HG03097 (cell line): ENCODE measurements around the gene PLGLB1.
"Not testable (repeated sequence)": the region's sequence is repeated elsewhere in the genome, so short reads cannot be mapped to it uniquely, and the experiment has no call there.

Source experiments
- ATAC-seq: cut with Tn5 transposase; IDR thresholded peaks from one replicate; pipeline ENCODE4 v1.9.1; 2021; ENCODE audit not compliant: unreplicated experiment, low FRiP score

The PLGLB1 gene

DNA sequence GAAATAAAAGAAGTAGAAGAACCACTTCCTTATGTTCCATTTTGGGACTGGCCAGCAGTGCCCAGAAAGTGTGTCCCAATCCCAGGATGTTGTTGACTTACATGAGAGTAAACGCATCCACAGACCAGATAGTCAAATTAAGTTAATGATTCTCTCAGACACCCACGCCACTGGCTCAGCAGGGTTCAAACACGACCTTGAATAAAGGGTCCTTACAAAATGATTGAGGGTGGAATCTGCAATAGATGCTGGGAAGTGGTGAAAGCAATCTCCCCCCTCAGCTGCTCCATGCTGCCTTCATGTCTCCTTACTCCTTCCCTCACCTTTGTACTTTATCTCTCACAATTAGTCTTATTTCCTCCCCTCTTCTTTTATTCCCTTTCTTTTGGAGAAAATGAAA, at the start of gene PLGLB1:
TSS of gene PLGLB1 (minus strand) at position 101 of the 400 bp plus-strand sequence. CDS start at position 40, 61 bp downstream.
- ATAC-seq = not testable (repeated sequence)

DNA sequence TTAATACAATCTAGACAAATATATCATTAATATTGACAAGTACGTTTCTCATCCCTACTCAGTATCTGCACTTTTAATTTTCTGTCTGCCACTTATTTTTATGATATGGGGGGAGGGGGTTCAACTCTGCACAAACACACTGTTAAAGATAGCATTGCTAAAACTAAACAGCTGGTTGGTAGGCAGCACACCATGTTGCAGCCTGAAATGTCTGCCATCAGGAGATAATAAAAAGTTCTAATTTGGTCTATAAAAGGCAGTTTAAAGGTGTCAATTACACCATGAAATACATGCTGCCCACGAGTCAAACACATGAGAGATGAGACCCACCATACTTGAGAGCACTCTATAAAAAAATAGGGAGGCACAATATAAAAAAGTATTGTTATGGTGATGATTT, 42.7 kb upstream of the PLGLB1 start:
- not testable (repeated sequence) for ATAC-seq

- ATAC-seq = not testable (repeated sequence)
Observed at GRCh38 chr2:87063431-87063830, 41.8 kb upstream of the PLGLB1 start.

GRCh38 chr2:87061519-87061918, 39.9 kb upstream of the PLGLB1 start:
- not testable (repeated sequence) for ATAC-seq

GRCh38 chr2:87057606-87058005, 36.0 kb upstream of the PLGLB1 start:
- not testable (repeated sequence) for ATAC-seq

GRCh38 chr2:87056843-87057242, 35.2 kb upstream of the PLGLB1 start:
- ATAC-seq = not testable (repeated sequence)

- ATAC-seq = not testable (repeated sequence)
Observed at GRCh38 chr2:87056435-87056834, 34.8 kb upstream of the PLGLB1 start.

DNA sequence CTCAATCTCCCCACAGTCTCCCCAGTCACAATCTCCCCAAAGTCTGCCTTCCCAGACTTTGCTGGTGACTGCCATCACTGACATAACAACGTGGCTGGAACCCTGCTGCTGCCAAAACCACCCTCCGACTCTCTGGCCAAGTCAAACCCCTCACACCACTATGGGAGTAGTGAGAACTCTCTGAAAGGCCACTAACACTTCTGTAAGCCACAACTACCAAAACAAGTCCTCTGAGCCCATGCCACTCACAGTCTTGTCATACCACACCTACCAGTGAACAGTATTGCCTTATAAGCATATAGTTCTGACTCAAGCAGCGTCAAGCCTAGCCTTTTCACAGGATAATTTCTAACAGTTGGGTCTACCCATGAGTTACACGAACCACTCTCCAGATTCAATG, 32.7 kb upstream of the PLGLB1 start:
- not testable (repeated sequence) for ATAC-seq

DNA sequence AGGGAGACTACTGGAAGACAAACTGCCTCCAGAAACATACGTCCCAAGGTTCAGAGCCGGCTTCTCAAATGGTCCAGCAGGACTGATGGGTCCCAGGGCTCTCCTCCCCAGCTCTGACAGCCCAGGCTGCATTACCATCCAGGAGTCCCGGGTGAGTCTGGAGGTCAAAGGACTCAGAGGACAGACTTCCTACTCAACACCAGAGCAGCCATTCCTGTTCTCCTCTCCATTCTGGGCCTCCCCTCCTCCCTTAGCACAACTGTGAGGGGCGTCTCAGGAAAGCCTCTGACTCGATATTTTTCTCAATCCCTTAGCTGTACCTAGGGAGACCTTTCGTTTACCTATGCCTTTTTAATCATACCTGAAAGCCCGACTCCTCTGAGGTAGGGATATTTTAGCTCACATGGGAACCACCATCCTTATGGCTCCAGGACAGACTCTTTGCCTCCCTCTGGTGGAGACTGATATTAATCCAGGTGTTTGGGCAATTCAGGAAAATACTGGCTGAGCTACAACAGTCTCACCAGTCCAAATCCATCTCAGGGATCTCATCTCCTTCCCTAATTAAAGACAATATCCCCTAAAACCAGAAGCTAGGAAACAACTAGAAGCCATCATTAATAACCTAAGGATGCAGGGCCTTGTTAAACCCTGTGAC, 19.8 kb upstream of the PLGLB1 start:
- not testable (repeated sequence) for ATAC-seq

- ATAC-seq = not testable (repeated sequence)
Observed at GRCh38 chr2:87028607-87029006, 7.0 kb upstream of the PLGLB1 start.

DNA sequence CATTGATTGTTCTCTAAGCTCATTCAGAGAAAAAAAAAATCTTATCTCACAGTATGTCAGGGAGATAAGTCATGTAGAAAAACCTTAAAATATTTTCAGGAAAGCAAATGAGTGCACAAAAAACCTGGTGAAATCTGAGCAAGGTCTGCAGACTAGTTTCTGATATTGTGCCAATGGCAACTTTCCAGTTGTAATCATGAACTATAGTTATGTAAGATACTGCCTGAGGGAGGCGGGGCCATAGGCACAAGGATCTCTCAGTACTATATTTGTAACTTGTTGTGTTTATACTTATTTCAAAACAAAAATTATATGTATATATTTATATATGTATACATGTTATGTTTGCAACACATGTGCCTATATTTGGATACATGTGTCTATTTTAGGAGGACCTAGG, 5.2 kb upstream of the PLGLB1 start:
- ATAC-seq = not testable (repeated sequence)

DNA sequence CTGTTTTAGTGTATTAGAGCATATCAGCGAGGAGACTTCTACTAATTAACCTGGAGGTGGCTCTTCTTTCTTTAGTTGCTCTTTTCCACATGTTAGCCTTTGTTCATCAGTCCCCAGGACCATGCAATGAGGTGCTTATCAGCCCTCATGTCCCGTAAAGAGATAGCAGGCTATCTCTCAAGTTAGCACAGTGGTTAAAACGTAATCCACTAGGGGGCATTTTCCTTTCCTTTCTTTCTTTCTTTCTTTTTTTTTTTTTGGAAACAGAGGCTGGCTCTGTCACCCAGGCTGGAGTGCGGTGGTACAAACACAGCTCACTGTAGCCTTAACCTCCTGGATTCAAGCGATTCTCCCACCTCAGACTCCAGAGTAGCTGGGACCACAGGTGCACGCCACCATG, 4.3 kb upstream of the PLGLB1 start:
- not testable (repeated sequence) for ATAC-seq

DNA sequence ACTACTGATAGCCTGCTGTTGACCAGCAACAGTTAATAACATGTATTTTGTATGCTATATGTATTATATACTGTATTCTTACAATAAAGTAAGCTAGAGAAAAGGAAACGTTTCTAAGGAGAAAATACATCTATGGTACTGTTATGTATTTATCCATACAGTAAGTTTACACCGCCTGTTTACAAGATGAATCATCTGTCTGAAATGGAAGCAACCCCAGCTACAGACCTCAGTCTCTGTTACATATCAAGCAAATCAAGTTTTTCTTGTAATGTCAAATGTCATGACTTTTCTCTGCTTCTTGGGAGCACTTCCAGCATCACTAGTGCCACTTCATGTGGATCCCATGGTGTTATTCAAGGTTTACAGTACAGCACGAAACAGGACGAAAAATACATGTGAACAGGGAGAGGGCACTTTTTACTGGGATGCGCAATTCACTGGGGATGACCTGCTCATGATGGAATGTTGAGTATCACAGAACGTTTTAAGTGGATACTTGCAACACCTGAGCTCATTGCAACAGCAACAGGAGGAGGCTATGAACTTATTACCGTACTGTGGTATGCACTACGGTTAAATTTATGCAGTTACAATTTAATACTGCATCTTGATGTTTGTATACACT, 2.5 kb upstream of the PLGLB1 start:
- ATAC-seq = not testable (repeated sequence)

GRCh38 chr2:87021043-87021442, 601 bp downstream of the PLGLB1 start:
- not testable (repeated sequence) for ATAC-seq

DNA sequence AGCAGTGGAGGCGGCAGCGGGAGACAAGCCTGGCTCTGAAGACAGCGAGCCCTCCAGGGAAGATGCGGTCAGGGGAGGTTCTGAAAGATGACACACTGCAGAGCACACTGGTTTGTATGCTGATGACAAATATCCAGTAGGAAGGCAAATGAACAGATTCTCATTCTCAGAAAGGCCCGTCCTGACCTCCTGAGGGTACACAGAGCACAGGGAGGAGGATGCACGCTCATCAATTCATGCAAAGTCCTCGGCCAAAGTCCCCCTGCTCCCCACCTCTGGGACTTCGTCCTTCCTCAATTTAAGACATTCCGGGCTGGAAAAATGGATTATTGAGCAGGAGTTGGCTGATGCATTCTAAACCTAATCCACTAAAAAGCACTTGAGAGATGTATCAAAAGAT, 2.6 kb downstream of the PLGLB1 start:
- not testable (repeated sequence) for ATAC-seq

DNA sequence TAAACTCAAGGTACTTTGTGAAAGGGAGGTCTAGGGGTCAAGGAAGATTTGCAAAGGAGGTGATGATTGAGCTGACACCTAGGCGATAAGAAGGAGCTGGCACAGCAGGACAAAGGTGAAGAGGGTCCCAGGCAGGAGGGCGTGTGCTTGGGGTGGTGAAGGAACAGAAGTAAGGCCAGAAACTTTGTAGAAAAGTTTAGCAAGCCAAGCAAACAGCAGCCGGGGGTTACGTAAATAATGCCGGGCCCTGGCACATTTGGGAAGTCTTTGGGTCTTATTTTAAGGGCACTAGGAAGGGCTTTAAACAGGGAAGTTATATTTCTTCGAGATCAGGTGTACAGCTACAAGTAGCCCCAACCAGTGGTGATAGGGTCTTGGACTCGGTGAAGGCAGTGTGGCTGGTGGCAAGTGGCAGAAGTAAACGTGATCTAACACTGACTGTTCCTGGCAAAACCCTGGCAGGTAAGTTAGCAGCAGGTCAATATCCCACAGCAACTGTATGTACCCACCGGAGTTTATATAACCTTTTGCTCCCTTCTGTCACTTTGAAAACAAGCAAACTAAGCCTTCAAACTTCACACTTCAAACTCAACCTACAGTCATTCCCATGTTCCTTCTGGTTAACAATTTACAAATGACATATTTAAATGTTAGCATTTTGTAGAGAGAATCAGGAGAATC, 7.0 kb downstream of the PLGLB1 start:
- not testable (repeated sequence) for ATAC-seq

DNA sequence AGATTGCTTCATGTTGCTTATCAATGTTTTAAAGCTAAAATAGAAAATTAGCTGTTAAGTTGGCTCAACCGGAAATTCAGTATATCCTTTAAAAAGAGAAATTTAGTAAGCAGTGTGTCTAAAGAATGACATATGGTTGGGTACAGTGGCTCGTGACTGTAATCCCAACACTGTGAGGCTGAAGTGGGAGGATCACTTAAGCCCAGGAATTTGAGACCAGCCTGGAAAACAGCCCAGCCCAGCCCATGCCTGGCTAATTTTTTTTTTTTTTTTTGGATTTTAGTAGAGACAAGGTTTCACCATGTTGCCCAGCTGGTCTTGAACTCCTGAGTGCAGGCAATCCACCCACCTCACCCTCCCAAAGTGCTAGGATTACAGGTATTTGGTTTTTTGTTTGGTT, 17.2 kb downstream of the PLGLB1 start:
- ATAC-seq = not testable (repeated sequence)
